Kidney (tissue), 14 donors: ENCODE data around the gene TCAIM. TPM values are rescaled to one million over a fixed set of nuclear protein-coding genes. Genes with fewer than 3 reads are reported as not detected.

Source experiments
- DNase-seq, 5 donors: peaks; one replicate each; pipeline ENCODE4 v3.0.0-alpha.2; 2013 to 2020
- FAIRE-seq: peaks from 2 replicates; lab custom pipeline; 2012; peaks lifted over from hg19 to GRCh38; lab: Jason Lieb, UNC
- H3K27ac ChIP-seq, 2 donors: one replicate each; pipeline ENCODE4 v1.7.0; 2013; ENCODE audit warnings: low read depth in 2 of 2, low read length in 2 of 2, inconsistent platforms in 1 of 2
- H3K27me3 ChIP-seq: one replicate; pipeline ENCODE4 v1.7.1; 2013; ENCODE audit warnings: low read length, inconsistent platforms; ENCODE audit not compliant: control insufficient read depth, insufficient read depth
- H3K36me3 ChIP-seq, 3 donors: one replicate each; pipeline versions ENCODE4 v1.7.0 to v1.7.1; 2013; ENCODE audit warnings: low read length in 3 of 3, control low read depth in 1 of 3, inconsistent platforms in 1 of 3; ENCODE audit not compliant: insufficient read depth in 3 of 3, control insufficient read depth in 2 of 3
- H3K4me1 ChIP-seq, 3 donors: one replicate each; pipeline versions ENCODE4 v1.7.0 to v1.7.1; 2013; ENCODE audit warnings: low read length in 3 of 3, inconsistent platforms in 1 of 3, low read depth in 1 of 3; ENCODE audit not compliant: control insufficient read depth in 2 of 3, insufficient read depth in 2 of 3
- H3K4me3 ChIP-seq, 3 donors: one replicate each; pipeline versions ENCODE4 v1.7.0 to v1.8.1; 2013; ENCODE audit warnings: low read length in 3 of 3, control low read depth in 1 of 3, inconsistent platforms in 1 of 3
- H3K9ac ChIP-seq, 3 donors: one replicate each; pipeline versions ENCODE4 v1.7.0 to v1.7.1; 2013; ENCODE audit warnings: low read length in 3 of 3, control low read depth in 1 of 3, inconsistent platforms in 1 of 3
- H3K9me3 ChIP-seq, 3 donors: one replicate each; pipeline versions ENCODE4 v1.7.0 to v1.7.1; 2013; ENCODE audit warnings: low read length in 3 of 3, control low read depth in 1 of 3, inconsistent platforms in 1 of 3; ENCODE audit not compliant: control insufficient read depth in 2 of 3, insufficient read depth in 1 of 3
- intact Hi-C: fragments of 100-400 bp; cut with DNase I; formaldehyde crosslinking; loops from one replicate; pipeline ENCODE4 v1.11.1; 2022
- polyA plus RNA-seq: library from polyadenylated mRNA; stranded (reverse); fragments of 350-450 nt; fragmentation: Illumina TruSeq; extraction: RNeasy Lipid Tissue Mini Kit (QIAGEN cat#74804); gene quantifications from one replicate; pipeline ENCODE4 v1.2.3, GENCODE V29; 2014; ENCODE audit warnings: low read depth, low replicate concordance; ENCODE audit not compliant: insufficient read depth
- total RNA-seq: library from RNA; stranded (reverse); fragmentation: NEBNext Ultra II Directional; extraction: Animal tissue kit (Norgen Biotek cat#: 25700); gene quantifications from one replicate; pipeline ENCODE4 v1.2.1, GENCODE V29; 2021
- TF ChIP-seq, protein P1 (sequence below): IDR thresholded peaks from 3 replicates; pipeline ENCODE4 v1.5.1; 2012; ENCODE audit warnings: mild to moderate bottlenecking, moderate library complexity, borderline replicate concordance; ENCODE audit not compliant: insufficient read depth; ENCODE audit errors: extremely low read depth
- donor health status: control.
- donor health status: control.
- donor health status: control.
- donor health status: control.
- donor health status: control.
- donor health status: DM: yes; HTN: yes; CAD: no.
- donor health status: Normal renal cell carcinoma (clear cell type).

TCAIM gene
- total and polyA plus RNA-seq, 2 donors from 2014 or later: 26.5 to 30.4 TPM

DNA sequence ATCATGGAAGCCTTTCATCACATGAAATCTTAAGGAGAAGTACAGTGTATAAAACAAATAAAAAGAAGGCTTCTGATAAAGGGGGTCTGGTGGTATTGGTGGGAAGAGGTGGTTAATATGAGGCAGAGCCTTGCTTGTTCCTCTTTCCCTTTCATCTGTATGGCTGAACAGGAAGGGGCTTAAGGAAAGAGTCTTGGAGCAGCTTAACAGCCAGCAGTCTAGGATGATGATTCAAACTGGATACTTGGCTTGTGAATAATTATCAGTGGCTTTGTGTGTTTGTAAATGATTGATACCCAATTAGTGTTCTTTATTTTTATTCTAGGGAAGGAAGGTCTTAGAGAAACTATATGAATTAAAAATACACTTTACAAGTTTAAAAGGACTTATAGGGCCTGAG, 29.1 kb upstream of the TCAIM start:
- Histone ChIP-seq H3K4me1 (no peaks in the 10 kb centered on the region), H3K27ac (no peak overlapping the region), H3K9ac (no peak overlapping the region), H3K9me3 (no peaks in the 10 kb centered on the region), H3K36me3 (no peaks in the 10 kb centered on the region), H3K4me3 (no peak overlapping the region), H3K27me3 (no peaks in the 10 kb centered on the region)
- intact Hi-C loops: no loop called here
- TF ChIP-seq, protein P1, sequence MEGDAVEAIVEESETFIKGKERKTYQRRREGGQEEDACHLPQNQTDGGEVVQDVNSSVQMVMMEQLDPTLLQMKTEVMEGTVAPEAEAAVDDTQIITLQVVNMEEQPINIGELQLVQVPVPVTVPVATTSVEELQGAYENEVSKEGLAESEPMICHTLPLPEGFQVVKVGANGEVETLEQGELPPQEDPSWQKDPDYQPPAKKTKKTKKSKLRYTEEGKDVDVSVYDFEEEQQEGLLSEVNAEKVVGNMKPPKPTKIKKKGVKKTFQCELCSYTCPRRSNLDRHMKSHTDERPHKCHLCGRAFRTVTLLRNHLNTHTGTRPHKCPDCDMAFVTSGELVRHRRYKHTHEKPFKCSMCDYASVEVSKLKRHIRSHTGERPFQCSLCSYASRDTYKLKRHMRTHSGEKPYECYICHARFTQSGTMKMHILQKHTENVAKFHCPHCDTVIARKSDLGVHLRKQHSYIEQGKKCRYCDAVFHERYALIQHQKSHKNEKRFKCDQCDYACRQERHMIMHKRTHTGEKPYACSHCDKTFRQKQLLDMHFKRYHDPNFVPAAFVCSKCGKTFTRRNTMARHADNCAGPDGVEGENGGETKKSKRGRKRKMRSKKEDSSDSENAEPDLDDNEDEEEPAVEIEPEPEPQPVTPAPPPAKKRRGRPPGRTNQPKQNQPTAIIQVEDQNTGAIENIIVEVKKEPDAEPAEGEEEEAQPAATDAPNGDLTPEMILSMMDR: no peak
- no peak for DNase-seq
- no peak for FAIRE-seq

DNA sequence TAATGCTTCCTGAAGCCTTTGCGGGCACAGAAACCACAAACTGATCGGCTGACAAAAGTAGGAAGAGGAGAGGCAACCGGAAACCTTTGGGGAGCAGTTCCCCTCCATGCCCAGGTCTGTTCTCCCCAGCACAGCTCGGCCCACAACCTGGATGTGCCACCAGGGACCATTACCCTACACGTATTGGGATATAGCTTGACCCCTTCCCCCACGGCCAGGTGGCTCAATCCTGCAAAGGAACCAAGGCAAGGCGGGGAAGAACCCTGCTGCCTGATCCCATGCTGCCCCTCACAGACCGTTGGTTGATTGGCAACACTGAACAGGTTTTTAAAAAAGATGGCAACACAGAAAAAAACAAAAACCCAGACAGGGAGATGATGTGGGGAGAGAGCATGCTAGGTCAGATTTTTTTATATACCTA, 19.7 kb upstream of the TCAIM start:
- no peak overlapping the region for H3K27ac ChIP-seq

DNA sequence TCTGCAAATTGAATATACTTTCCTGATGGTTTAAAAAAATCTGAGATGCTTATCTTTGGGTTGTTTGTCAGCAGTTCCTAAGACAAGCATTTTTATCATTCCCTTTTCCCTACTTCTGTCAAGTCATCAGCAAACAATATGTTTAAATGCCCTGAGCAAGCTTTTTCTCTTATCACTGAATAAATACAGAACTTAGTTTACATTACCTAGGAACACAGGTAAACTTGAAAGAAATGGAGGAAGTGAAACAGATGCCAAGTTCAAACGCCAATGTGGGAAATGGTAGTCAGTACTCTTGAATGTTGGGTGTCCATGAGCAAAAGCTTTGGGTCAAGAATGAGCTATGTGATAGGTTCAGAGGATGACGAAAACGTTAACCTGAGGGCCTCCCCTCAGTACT, 17.2 kb upstream of the TCAIM start:
- H3K27me3 ChIP-seq: no peaks in the 10 kb centered on the region

More for the DNA sequence above, 19.7 kb upstream of the TCAIM start:
- H3K27me3 ChIP-seq: no peaks in the 10 kb centered on the region
- no peaks in the 10 kb centered on the region for H3K4me1 ChIP-seq
- FAIRE-seq (no peak), DNase-seq (no peak)
- no peaks in the 10 kb centered on the region for H3K36me3 ChIP-seq
- H3K9ac ChIP-seq: no peak overlapping the region
- no peaks in the 10 kb centered on the region for H3K9me3 ChIP-seq
- TF ChIP-seq, protein P1: no peak
- H3K4me3 ChIP-seq: no peak overlapping the region
- intact Hi-C loops: no loop called here

More for the DNA sequence above, 17.2 kb upstream of the TCAIM start:
- TF ChIP-seq, protein P1: no peak
- Histone ChIP-seq H3K36me3 (no peaks in the 10 kb centered on the region), H3K9me3 (no peaks in the 10 kb centered on the region), H3K4me3 (no peak overlapping the region), H3K9ac (no peak overlapping the region), H3K27ac (no peak overlapping the region), H3K4me1 (no peaks in the 10 kb centered on the region)
- intact Hi-C loops: no loop called here
- DNase-seq (no peak), FAIRE-seq (no peak)
